HG02885 (cell line): Measurements from ENCODE around the gene TMEM184B.

Source experiments
- ATAC-seq: cut with Tn5 transposase; IDR thresholded peaks from one replicate; pipeline ENCODE4 v1.9.1; 2021; ENCODE audit warnings: mild to moderate bottlenecking; ENCODE audit not compliant: unreplicated experiment, poor library complexity

TMEM184B gene

DNA sequence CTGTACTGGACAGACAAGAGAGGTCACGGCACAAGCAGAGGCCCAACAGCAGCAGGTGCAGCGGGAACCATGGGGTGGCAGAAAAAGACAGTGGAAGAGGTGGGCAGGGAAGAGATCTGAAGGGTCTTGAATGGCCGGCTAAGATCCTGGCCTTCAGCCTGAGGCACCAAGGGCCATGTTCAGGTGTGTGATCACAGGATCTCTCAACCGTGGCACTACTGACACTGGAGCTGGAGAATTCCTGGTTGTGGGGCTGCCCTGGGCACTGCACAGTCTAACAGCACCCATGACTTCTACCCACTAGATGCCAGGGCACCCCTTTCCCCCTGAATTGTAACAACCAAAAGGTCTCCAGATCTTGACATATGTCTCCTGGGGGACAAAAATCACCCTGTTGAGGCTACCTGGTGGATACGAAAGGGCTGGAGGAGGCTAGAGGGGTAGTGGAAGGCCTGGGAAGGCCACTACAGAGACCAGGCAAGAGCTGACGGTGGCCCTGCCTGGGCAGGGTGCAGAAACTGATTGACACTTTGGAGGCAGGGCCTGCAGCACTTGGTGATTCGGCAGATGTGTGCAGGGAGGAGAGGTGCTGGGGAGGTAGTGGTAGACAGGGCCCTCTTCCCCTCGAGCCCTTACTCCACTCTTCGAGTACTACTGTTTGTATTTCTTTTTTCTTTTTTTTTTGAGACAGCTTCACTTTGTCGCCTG is 36.1 kb upstream of the TMEM184B start:
- ATAC-seq, result no peak

DNA sequence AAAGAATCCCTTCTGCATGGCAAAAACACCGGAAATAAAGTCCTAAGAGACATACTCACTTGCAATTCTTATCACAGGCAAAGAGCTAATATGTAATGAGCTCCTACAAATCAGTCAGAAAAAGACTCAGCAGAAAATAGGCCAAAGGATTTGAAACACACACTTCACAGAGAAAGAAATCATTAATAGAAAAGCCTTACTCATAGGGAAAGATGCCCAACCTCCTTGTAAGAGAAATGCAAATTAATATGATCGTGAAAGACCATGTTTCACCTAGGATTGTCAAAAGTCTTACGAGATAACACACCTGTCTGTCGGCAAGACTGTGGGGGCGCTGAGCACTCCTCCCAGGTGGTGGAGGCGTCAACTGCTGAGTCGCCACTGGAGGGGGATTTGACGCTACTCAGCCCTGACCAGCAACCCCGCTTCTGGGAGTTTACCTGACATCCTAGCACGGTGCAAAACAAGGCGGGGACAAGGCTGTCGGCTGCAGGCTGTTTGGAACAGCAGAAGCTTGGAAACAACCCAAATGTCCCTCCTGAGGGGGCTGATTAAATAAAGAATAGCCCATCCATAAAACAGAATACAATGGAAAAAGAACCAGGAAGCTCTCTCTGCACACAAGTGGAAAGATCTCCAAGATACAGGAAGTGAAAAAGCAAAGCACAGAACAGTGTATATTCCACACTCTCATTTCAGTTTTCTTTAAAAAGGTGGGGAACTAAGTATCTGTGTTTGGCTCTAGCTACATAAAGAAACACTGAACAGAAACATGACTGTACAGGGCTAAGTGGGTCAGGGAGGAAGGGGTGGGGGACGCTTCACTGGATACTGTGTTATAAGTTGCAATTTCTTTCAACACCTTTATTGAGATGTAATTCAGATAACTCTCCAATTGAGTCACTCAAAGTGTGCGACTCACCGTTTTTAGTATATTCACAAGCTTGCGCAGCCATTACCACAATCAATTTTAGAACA is 33.0 kb upstream of the TMEM184B start:
- peak; percentile 66 for ATAC-seq

DNA sequence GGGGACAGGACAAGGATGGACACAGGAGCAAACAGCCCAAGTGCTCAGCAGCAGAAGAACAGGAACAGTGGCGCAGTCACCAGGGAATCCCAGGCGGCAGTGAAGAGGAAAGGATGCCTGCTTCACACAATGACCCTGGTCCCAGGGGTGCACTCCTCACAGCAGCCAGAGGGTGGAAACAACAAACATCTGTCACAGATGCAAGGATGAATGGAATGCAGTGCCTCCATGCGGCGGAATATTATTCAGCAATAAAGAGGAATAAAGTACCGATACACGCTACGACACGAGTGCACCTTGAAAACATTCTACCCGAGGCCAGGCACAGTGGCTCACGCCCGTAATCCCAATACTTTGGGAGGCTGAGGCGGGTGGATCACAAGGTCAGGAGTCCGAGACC is 31.7 kb upstream of the TMEM184B start:
- no peak for ATAC-seq

DNA sequence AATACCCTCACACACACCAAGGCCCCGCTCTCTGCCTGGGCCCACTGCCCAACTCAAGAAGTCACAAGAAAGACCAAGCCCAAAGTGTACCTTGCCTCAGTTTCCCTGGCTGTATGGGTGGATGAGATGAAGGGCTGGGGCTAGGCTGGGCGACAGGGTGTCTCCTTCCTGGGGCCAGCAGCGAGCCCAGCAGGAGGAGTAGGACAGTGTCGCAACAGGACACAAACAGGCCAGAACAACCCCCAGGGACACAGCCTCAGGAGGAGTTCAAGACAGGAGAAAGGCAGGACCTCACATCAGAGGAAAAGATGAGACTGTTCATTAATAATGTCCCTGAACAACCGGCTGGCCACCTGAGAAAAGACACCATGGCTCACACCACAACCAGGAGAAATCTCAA is 31.2 kb upstream of the TMEM184B start:
- no peak for ATAC-seq

DNA sequence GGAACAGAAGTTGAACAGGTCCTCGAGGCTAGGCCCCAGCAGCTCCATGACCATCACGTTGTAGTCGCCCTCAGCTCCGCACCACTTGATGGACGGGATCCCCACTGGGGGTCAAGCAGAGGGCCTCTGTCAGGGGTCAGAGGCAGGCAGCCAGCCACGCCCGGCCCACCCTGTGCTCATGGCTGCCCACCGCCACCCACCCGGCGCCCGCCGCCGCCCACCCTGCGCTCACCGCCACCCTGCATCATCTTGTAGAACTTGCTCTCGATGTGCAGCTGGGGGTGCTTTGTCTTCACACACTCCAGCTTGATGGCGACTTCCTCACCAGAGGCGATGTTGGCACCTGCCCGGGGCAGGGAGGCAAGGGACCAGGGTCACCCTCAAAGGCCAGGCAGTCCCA is 30.1 kb upstream of the TMEM184B start:
- no peak for ATAC-seq

DNA sequence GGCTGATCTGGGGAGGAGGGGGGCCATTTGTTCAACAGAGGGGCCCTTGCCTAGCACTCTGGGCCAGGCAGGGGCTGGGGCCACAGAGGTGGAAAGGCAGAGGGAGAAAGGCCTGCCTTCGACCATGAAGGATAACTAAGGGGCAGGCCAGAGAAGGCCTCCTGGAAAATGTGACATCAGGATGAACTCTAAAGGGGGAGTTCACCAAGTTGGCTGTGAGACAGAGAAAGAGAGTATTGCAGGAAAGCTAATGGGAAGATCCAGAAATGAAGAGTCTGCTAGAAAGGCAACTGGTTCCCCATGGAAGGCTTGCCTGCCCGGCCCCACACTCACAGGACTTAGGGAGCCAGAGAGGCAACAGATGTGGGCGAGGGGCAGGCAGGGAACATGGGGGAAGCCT is 28.1 kb upstream of the TMEM184B start:
- ATAC-seq, result no peak

DNA sequence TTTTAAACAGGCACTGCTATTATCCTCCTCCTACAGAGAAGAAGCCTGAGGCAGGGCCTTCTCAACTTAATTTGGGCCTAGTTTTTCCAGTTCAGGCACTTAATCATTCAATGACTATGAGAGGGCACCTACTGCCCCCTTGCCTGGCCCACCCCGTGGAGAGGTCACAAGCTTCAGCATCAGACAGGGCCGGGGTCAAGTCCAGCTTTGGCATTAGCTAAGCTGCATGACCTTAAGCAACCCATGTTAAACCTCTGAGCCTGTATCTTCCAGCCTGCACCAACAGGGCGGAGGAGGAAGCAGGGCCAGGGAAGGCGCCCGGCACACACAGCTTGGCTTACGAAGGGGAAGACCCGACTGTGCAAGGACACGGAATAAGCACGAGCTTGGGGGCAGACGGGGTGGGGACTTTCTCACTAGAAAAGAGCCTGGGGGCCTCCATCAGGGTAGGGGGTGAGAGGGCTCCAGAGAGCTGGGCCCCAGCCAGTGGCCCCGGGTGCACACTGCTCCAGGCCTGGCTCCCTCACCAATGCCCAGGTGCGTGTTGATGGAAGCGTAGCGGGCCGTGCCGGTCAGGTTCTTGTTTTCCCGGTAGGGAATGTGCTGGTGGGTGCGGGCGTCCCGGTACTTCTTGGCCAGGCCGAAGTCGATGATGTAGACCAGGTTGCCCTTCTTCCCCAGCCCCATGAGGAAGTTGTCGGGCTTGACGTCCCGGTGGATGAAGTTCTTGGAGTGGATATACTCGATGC is 27.6 kb upstream of the TMEM184B start:
- no peak for ATAC-seq

DNA sequence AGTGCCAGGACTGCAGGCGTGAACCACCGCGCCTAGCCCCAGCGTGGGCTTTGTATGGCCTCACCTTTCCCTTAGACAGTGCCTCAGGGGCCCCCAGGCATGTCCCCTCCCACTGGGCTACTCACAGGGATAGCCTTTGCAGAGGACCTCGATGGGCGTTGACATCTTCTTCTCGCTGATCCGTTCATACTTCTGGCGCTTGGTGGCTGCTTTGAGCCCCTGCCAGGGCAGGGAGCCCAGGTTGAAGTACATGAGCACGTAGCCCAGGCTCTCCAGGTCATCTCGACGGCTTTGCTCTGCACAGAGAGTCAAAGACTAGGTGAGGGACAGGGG is 26.9 kb upstream of the TMEM184B start:
- no peak for ATAC-seq

DNA sequence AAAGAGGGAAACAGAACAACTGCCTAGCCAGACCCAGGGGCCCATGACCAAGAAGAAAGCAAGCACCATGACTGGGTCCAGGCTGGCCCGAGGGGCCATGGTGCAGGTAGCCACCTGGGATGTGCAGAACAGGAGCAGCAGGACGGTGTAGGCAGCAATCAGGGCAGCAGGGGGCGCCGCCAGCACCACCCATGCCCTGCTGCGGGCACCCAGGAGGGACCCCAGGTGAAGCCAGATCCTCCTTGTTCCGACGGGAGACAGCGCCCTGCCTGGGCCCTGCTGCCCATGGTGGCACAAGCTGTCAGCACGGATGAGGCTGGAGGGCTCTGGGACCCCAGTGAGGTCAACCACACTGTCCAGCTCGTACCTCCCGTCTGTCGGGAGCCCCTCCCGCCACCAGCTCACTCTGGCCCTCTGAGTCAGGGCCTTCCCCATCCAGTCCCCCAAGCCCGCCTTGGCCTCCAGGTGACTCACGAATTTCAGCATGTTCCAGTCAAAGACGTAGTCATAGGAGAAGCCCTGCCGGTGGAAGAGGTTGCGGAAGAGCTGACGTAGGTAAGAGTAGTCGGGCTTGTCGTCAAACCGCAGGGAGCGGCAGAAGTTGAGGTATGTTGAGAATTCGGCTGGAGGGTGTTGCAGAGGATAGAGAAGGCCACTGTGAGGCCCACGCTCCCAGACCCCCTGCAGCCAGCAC is 25.6 kb upstream of the TMEM184B start:
- ATAC-seq, result no peak

DNA sequence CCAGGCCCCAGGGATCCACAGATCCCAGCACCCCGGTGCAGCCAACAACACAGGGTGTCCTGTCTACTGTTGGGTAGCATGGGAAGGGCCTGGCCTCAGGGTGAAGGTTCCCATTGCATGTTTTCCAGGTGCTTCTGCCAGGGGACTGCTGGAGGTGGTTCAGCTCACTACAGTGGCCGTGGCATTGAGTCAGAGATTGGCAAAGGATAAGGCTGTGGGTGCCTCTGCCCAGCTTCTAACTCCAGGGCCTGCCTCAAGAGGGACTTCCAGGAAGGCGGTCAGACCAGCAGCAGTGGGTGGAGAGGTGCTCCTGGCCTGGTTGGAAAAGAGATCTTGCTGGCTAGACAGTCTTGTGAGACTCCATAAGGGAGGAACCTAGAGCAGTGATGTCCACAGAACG is 23.6 kb upstream of the TMEM184B start:
- no peak for ATAC-seq

DNA sequence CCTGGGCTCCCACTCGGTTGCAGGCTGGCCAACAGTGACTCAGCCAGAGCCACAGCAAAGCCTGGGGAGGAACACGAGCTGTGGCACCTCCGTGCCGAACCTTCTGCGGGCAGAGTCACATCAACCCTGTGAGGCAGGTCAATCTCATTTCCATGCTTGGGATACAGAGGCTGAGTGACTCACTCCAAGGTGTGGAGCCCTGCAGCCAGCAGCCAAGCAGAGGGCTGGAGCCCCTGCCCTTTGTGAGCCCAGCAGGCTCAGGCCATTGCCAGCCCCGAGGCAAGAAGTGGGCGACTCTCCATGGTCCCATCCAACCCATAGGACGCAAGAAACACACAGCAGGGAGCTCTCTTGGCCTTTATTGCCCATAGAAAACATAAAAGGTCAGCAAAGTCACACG is 23.1 kb upstream of the TMEM184B start:
- ATAC-seq, result no peak

DNA sequence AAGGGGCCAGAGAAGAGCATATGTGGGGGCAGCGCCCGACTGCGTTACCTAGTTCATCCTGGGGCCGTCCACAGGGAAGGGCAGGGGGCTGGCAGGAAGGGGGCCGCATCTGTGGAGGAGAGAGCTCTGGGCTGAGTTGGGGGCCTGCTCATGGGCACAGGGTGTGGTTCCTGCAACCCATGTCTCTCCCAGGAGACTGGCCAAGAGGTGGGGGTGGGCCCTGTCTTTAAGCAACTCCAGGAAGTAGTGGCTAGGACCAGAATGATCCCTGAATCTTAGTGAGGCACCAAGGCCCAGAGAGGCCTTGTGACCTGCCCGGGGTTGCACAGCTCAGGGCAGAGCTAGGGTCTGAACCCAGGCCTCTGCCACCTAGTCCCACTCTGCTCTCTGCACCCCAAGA is 22.5 kb upstream of the TMEM184B start:
- no peak for ATAC-seq

DNA sequence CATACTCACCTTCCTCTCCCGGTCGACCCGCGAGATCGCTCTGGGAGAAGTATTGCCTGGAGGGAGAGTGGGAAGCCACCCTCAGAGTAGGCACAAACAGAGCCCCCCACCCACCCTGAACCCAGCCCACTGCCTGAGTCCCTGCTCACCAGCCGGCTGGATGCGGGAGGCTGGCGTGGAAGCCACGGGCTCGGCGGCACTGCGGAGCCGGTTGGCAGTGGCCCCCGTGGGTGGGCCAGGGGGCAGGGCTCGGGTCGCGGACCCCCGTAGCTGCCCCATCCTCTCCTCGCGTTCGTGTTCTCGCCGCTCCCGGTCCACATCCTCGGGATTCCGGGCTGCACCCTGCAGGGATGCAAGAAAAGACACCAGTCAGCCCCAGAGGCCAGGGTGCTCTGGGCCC is 21.4 kb upstream of the TMEM184B start:
- ATAC-seq, result no peak

DNA sequence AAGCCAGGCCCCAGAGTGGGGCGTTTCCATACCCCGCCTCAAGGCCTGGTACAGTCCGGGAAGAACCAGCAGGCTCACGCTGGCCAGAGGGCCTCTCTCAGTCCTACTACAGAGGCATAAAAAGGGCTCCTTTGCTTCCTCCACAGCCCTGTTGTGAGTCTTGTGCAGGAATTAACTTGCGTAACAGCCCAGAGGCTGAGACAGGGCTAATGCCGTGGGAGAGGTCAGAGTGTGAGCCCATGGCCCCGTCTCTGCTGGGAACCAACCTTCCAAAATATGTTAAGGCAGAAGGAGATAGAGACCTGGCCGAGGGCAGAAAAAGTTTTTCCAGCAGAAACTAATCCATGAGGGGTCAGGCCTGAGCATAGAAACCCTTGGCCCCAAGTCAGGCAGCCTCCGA is 19.9 kb upstream of the TMEM184B start:
- no peak for ATAC-seq

DNA sequence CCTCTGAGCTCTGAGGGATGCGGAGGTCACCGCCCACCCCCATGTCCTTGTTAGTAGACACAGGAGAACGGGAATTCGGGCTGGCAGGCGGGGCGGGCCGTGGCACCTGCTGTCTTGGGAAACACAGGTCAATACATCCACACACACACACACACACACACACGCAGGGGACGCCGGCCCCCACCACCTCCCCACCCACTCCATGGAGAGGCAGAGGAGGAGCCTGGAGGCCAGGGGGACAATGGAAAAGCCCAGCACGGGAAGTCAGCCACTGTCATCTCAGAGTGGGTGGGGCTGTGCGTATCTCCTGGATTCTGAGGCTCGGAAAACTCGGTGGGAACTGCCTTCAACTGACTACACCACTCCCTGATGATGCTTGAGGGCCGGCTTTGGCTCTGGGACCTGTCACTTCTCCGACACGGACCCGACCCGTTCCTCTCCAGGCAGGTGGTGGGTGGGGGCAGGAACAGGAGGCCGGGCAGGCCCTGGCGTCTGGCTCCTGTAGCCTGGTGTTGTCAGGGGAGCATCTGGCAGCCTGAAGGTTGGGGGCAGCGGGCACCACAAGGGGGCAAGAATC is 18.5 kb upstream of the TMEM184B start:
- ATAC-seq, result no peak

DNA sequence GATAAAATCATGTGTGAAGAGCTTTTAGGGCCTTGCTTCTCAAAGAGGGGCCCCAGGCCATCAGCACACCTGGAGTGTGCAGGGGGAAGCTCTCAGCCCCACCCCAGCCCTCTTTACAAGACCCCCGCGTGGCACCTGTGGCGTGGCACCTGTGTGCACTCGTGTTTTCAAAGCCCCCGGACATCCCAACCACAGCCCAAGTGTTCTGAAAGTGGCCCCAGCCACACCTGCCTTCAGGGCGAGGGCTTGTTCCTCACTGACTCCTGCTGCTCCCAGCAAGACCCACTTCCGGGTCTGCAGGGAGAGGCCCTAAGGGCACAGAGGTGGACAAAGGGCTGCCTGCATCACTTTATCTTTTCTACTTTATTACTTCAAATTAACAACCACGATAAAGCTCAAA is 17.5 kb upstream of the TMEM184B start:
- ATAC-seq, result no peak

DNA sequence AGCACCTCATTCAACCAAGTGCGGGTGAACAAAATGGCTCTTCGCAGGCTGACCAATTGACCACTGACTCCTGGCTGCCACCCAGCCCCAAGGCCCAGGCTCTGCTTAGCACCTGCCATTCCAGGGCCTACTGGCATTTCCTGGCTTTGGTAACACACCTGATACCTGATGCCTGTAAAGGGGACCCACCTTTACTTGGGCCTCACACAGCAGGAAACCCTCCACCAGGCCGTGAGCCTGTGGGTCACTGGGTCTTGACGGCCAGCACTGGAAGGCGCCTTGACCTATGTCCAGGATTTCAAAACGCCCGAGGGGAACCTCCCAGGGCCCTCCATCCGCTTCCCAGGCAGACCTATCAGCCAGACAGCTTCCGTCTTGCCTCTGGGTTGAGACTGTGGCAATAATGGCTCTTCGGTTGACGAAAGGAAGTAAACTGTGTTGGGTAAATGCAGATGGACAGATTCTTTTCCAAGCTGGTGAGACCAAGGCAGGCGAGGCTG is 16.8 kb upstream of the TMEM184B start:
- no peak for ATAC-seq

DNA sequence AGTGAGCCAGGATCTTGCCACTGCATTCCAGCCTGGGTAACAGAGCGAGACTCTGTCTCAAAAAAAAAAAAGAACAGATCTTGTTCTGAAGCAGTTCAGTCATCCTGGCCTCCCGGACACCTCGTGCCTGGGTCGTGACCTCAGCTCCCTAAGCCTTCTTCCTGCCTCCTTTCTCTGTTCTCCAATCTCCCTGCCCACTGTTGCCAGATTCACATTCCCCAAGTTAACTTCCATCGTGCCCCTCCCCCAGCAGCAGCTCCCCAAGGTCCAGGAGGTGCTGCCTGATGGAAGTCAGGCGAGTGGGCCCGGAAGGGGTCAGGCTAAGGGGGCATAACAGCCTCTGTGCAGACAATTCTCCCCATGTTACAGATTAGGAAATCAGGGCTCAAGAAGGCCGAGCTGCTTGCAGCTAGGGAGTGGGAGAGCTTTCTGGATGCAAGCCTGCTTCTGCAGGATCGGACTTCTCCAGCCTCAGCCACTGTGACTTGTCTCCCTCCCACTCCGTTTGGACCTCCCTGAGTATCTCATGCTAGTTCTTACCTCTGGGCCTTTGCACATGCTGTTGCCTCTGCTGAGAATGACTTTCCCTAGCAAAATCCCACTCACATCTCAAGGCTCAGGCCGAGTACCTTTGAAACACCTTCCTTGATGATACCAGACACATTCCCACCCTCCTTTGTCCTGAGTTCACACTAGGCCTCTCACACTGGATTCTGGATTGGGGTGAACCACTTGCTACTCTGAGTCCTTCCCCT is 14.3 kb upstream of the TMEM184B start:
- ATAC-seq, result no peak

DNA sequence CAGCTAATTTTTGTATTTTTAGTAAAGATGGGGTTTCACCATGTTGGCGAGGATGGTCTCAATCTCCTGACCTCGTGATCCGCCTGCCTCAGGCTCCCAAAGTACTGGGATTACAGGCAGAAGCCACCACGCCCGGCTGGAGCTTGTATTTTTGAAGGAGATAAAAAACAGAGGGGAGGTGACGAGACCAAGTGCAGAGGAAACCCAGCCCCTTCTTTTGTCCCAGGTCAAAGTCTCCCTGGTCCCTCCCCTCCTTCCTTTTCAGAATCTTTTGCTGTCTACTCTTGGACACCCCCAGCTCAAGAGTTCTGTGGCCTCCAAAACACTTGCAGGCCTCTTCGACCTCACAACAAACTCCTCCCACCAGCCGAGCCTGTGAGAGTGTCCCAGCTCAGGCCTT is 12.2 kb upstream of the TMEM184B start:
- no peak for ATAC-seq
